Stimulated activated CD4-positive, alpha-beta T cell treated with anti-CD3 and anti-CD28 coated beads, Interleukin-1b, Interleukin-23, amount 100 ng/mL, for 48 hours (primary cell): Measurements from ENCODE around the gene TPD52L2.

Experiments used
- DNase-seq: peaks from one replicate; pipeline ENCODE4 v3.0.0-alpha.2; 2020

Gene TPD52L2

GRCh38 chr20:63935447-63935846 is 70.4 kb downstream of the TPD52L2 start:
- DNase-seq, result no peak

- DNase-seq, result no peak
Observed at GRCh38 chr20:63937596-63937995, 72.5 kb downstream of the TPD52L2 start.

DNA sequence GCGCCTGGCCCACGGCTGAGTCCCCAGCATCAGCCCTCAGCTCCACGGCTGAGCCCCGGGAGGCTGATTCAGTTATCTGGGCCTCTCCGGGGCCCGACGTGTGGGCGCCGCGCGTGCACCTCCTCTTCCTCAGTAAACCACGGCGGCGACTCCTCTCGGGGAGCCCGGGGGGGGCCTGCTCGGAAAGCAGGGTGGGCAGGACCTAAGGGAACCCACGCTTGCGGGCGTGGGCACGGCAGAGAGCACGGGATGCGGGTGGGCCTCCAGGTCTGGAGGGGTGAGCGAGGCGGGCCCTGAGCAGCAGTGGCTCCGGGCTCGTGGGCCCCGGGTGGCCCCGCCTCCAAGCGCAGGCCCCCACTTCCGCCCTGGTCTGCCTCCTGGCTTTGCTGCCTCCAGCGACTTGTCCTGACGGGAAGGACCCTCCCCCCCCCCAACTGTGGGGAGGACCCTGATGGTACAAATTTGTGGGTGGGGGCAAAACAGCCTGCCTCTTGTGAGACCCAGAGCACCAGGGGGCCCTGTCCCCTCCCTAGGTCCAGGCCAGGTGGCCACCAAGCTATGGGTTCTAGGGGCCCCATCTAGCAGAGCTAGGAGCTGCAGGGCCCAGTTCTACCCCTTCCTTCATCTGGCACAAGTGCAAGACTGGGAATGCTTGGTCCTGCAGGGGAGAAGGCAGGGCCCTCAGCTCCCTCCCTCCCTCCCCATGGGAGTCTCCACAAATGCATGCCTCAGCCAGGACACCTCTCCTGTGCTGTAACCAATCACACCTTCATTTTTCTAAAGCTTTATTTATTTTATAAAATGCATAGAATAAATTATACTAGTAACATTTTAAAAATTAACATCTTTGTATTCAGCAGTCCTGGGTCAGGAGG is 74.2 kb downstream of the TPD52L2 start:
- no peak for DNase-seq

GRCh38 chr20:63940071-63940471 is 75.0 kb downstream of the TPD52L2 start:
- no peak for DNase-seq

DNA sequence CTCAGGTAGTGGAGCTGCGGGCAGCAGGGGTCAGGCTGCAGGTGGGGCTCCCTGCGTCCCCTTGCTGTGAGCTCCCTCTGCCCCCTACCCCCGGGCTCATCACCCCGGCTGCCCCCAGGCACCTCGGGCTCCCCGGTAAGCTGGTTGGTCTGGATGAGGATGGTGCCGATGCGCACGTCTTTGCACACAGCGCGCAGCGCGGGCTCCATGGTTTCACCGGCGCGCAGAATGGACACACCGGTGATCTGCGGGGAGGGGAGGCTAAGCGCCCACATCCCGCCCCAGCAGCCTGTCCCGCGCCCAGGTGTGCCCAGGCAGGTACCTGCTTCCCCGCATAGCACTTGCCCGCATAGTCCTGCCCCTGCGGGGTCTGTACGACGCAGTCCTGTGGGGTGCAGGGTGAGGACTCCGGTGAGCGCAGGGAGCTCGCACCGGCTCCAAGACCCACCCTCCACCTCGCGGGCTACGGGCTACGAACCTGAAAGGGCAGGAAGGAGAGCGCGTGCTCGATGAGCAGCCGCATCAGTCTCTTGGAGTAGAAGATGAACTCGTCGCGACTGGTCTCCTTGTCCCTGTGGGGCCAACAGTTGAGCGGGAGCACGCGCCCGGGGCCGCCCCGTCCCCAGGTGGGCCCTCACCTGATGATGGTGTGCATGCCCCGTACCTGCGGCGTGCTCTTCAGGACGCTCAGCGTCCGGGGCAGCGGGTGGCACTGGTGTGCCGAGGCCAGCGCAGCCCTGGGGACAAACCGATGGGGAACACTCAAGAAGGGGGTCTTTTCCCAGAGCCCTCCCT is 75.6 kb downstream of the TPD52L2 start:
- DNase-seq, result no peak
